GM20000 (cell line): ENCODE measurements around the gene PRM2.
A peak's percentile ranks its signal among the peaks of the same experiment; 100 is the strongest.

Source experiments
- DNase-seq: peaks from one replicate; pipeline ENCODE4 v3.0.0; 2012; ENCODE audit warnings: low spot score
- TF ChIP-seq, protein P1 (sequence below): IDR thresholded peaks from 2 replicates; pipeline ENCODE4 v1.5.1; 2012; ENCODE audit warnings: mild to moderate bottlenecking, control low read depth; ENCODE audit errors: extremely low read depth, missing control alignments

PRM2 gene

DNA sequence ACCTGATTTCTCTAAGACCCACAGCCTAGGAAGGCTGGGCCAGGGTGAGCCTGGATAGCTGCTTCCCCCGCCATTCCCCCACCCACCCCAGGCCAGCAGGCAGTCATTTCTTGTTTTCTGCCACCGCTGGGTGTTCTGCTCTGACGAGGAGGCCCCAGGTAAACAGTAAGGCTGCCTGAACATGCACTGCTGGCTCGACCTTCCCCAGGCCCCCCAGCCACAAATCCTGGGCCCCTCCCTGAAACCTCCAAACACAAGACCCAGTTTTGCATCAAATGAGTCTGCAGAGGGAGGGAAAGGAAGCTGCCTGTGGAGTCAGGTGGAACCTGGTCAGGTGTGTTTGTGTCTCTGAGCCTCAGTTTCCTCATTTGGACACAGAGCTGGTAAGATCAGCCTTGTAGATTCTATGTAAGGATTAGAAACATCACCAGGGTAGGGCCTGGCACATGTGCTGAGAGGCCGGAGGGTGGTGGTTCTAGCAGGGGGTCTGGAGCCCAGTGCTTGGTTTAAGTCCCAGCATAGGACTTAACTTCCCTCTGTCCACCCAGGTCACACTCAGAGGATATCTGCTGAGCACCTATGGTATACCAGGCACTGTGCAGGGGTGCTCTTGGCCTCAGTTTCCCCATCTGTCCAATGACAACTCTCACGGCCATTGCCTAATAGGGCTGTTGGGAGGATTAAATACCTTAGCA, 23.7 kb upstream of the PRM2 start:
- TF ChIP-seq, protein P1, sequence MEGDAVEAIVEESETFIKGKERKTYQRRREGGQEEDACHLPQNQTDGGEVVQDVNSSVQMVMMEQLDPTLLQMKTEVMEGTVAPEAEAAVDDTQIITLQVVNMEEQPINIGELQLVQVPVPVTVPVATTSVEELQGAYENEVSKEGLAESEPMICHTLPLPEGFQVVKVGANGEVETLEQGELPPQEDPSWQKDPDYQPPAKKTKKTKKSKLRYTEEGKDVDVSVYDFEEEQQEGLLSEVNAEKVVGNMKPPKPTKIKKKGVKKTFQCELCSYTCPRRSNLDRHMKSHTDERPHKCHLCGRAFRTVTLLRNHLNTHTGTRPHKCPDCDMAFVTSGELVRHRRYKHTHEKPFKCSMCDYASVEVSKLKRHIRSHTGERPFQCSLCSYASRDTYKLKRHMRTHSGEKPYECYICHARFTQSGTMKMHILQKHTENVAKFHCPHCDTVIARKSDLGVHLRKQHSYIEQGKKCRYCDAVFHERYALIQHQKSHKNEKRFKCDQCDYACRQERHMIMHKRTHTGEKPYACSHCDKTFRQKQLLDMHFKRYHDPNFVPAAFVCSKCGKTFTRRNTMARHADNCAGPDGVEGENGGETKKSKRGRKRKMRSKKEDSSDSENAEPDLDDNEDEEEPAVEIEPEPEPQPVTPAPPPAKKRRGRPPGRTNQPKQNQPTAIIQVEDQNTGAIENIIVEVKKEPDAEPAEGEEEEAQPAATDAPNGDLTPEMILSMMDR, result no peak
- DNase-seq, result no peak

DNA sequence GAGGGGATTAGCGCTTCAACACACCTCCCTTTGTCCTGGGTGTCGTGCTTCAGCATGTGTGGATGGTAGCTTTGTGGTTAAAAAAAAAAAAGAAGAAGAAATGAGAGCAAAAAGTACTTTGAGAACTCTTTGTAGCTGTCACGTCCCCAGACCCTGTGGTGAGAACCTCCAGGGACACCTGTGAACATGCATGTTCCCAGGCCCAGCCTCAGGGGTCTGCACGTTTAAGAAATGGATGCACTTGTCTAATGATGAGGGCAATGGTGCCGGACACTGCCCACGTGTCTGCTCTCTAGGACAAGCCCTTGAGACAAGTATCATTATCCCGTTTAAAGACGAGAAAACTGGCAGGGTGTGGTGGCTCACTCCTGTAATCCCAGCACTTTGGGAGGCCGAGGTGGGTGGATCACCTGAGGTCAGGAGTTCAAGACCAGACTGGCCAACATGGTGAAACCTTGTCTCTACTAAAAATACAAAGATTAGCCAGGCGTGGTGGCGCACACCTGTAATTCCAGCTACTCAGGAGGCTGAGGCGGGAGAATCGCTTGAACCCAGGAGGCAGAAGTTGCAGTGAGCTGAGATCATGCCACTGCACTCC, 22.8 kb upstream of the PRM2 start:
- peak; percentile 49 for DNase-seq

DNA sequence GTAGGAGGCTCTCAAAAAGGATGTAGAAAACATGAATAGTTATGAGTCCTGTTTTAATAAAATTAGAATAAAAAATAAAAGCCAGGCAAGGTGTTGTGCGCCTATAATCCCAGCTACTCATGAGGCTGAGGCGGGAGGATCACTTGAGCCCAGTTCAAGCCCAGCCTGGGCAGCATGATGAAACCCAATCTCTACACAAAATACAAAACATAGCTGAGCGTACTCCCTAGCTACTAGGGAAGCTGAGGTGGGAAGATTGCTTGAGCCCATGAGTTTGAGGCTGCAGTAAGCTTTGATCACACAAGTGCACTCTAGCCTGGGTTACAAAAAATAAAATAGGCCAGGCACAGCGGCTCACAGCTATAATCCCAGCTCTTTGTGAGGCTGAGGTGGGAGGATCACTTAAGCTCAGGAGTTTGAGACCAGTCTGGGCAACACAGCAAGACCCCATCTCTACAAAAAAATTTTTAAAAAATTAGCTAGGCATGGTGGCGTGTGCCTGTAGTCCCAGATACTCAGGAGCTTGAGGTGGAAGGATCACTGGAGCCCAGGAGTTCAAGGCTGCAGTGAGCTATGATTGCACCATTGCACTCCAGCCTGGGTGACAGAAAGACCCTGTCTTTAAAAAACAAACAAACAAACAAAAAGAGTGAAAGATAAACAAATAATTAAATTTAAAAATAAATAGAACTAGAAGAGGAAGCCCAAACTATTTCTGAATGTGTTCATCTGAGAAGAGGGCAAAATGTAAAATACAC, 22.0 kb upstream of the PRM2 start:
- no peak for DNase-seq
- TF ChIP-seq, protein P1, result no peak

DNA sequence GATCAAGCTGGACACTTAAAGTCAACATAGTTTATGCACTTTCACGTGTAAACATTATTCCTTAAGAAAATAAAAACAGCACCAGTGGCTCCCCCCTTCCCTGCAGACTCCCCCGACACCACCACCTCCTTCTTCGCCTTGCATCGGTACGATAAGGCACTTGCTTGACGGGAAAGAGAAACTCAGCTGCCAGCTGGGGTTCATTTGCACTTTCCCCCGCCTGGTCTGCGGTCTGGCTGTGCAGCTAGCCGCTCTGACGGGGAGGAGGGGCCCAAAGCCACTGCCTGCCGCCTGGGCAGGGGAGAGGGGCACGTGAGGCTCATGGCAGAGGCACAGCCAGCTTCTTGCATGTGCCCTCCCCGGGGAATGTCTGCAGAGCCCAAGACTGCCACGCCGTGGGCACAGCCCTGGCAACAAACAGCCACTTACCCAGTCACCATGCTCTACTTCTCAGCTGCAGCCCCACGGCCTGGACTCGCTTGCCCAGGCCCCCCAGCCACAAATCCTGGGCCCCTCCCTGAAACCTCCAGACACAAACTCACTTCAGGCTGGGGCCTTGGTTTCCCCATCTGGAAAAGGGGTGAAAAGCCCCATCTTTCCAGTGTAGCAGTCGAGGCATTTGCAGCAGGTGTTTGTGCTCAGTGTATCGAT, 21.3 kb upstream of the PRM2 start:
- TF ChIP-seq, protein P1, result no peak
- DNase-seq, result peak; percentile 72

DNA sequence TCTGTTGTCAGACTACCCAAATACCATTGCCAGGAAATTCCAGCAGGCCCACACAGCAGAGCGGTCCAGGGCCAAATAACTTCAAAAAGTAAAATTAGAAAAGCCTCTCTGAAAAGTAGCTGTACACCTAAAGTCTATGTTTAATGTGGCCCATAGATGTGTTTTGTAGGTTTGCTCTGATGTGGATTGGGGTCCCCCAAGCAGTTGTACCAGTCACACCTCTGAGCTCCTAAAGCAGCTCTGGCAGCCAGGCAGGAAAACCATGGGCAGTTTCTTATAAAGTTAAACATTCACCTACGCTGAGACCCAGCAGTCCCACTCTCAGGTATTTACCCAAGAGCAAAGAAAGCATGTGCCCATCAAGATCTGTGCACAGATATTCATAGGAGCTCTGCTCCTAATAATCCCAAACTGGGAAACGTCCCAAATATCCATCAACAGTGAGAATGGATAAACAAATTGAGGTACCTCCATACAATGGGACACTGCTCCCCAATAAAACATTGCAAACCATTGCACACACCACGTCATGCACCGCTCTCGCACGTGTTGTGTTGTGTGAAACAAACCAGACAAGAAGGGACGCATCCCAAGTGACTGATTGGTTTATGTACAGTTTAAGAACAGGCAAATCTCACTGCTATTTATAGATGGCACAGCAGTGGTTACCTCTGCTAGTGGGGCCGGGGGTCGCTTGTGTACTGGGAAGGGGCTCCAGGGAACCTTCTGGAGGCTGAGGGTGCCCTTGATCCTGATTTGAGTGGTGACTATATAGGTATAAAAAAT, 20.6 kb upstream of the PRM2 start:
- DNase-seq, result no peak
- TF ChIP-seq, protein P1, result no peak

DNA sequence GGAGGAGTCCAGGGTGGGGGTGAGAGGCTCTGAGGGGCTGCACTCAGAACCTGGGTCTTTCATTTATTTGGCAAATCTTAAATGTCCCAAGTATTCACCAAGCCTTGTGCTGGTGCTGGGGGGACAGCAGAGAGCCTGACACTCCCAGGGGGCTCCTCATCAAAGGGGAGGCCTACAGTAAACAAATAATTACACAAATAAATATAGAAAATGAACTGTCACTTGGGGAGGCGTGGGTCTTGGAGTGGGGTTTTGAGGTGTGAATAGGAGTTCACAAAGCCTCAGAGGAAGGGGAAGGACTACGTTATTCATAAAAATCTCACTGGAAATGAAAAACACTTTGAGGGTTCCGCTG, 20.0 kb upstream of the PRM2 start:
- TF ChIP-seq, protein P1, result no peak
- DNase-seq, result no peak

DNA sequence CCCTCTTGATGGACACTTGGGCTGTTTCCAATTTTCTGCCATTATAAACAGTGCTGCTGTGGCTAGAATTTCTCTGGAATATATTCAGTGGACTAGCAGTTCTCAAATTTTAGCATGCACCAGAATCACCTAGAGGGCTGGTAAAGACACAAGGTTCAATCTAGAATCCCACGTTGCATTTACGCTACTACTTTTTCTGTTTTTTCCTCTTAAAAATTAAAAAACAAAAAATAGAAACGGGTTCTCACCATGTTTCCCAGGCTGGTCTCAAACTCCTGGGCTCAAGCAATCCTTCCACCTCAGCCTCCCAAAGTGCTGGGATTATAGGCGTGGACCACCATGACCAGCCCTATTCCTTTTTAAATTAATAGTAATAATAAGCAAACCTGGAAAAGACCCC, 19.4 kb upstream of the PRM2 start:
- TF ChIP-seq, protein P1, result no peak
- no peak for DNase-seq
